ENCODE results near the gene RHOV.

- no peak for TF ChIP-seq POLR2AphosphoS5 (IDR thresholded peaks at IDR 0.05; ENCODE audit: borderline replicate concordance, low read depth, low read length)
- no peak for TF ChIP-seq FOXP2 (optimal IDR thresholded peaks at IDR 0.05; ENCODE audit: control extremely low read depth, extremely low read length, insufficient read depth)
These were observed 42.2 kb downstream of the RHOV start for GRCh38 chr15:40831861-40832260.

Data from SK-N-MC (cell line).